HG02759 (cell line): ENCODE data around the gene DDX39A.
"Not testable (repeated sequence)": the region's sequence is repeated elsewhere in the genome, so short reads cannot be mapped to it uniquely, and the experiment has no call there.

Source experiments
- ATAC-seq: cut with Tn5 transposase; IDR thresholded peaks from one replicate; pipeline ENCODE4 v1.9.1; 2021; ENCODE audit warnings: mild to moderate bottlenecking, moderate library complexity; ENCODE audit not compliant: unreplicated experiment

The DDX39A gene

GRCh38 chr19:14419106-14419813, at the start of gene DDX39A:
TSS of gene DDX39A (minus strand) at chr19:14419341. CDS start at chr19:14413220, 6,121 bp downstream.
- ATAC-seq, result peak; percentile 90

GRCh38 chr19:14467816-14468215, 48.7 kb upstream of the DDX39A start:
- ATAC-seq, result no peak

DNA sequence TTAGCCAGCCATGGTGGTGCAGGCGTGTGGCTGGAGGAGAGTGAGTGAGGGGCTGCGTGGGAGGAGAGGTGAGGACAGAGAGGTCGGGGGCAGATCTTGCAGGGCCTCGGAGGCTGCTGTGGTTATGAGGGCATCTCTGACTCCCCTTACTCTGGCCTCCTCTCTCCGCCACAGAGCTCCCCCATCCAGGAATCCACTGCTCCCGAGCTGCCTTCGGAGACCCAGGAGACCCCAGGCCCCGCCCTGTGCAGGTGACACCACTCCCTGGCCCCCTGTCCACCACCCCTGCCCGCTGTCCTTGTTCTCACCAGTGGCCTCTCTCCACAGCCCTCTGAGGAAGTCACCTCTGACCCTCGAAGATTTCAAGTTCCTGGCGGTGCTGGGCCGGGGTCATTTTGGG, 48.2 kb upstream of the DDX39A start:
- ATAC-seq, result no peak

GRCh38 chr19:14463747-14464146, 44.6 kb upstream of the DDX39A start:
- no peak for ATAC-seq

DNA sequence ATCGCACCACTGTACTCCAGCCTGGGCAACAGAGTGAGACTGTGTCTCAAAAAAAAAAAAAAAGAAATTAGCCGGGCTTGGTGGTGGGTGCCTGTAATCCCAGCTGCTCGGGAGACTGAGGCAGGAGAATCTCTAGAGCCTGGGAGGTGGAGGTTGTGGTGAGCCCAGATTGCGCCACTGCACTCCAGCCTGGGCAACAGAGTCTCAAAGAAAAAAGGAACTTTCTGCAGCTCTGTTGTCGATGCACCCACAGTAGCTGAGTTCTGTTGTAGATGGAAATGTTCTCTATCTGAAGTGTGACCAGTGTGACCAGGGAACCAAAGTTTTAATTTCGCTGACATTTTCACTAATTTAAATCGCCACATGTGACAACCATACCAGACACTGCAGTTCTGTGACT, 43.3 kb upstream of the DDX39A start:
- ATAC-seq, result not testable (repeated sequence)

DNA sequence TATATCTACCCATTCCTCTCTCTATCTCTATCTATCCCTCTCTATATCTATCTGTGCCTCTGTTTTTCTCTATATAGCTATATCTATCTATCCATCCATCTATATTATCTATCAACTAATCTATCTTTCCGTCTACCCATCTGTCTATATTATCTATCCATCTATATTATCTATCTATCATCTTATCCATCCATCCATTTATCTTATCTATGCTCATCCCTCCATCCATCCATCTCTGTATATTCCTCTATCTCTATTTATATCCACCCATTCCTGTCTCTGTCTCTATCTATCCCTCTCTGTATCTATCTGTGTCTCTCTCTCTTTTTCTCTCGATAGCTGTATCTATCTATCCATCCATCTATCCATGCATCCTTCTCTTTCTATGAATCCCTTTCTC, 41.8 kb upstream of the DDX39A start:
- ATAC-seq, result no peak

- ATAC-seq, result no peak
Observed at GRCh38 chr19:14459703-14460102, 40.6 kb upstream of the DDX39A start.

DNA sequence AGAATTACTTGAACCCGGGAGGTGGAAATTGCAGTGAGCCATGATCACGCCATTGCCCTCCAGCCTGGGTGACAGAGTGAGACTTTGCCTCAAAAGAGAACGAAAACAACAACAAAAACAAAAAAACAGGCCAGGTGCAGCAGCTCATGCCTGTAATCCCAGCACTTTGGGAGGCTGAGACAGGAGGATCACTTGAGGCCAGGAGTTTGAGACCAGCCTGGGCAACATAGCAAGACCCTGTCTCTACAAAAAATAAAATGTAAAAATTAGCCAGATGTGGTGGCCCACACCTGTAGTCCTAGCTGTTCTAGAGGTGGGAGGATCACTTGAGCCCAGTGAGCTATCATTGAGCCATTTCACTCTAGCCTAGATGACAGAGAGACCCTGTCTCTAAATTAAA, 33.2 kb upstream of the DDX39A start:
- ATAC-seq, result not testable (repeated sequence)

DNA sequence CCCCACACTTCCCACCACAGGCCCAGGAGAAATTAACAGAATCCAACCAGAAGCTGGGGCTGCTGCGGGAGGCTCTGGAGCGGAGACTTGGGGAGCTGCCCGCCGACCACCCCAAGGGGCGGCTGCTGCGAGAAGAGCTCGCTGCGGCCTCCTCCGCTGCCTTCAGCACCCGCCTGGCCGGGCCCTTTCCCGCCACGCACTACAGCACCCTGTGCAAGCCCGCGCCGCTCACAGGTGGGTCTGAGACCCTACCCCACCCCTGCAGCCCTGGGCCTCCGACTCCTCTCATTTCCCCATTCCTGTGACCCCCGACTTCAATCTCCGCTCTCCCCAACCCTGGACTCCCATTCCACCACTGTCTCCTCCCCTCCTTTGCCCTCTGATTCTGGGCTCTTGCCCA, 31.7 kb upstream of the DDX39A start:
- no peak for ATAC-seq

GRCh38 chr19:14450168-14450874, 31.2 kb upstream of the DDX39A start:
- no peak for ATAC-seq

GRCh38 chr19:14449321-14449720, 30.2 kb upstream of the DDX39A start:
- ATAC-seq, result no peak

DNA sequence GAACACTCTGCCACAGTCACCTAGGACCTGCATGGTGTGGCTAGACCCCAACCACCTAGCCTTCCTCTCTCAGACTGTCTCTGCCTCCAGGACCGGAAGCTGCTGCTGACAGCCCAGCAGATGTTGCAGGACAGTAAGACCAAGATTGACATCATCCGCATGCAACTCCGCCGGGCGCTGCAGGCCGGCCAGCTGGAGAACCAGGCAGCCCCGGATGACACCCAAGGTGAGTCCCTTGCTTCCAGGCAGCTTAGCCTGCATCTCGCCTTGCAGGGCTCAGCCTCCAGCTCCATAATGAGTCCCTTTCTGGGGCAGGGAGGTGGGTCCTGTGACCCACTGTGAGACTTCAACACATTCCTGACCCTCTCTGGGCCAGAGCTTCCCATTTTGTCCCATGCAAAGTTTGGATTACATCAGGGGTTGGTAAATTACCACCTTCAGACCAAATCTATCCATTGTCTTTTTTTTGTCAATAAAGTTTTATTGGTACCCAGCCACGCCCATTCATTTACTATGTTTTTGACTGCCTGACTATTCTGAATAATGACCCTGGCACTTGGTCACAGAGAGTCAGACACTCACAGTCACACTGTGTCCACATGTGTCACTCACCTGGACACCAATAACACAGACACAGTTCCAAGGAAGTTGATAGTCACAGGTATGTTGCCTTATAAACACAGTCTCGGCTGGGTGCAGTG, 27.3 kb upstream of the DDX39A start:
- ATAC-seq, result no peak

- no peak for ATAC-seq
Observed at GRCh38 chr19:14443632-14444216, 24.6 kb upstream of the DDX39A start.

GRCh38 chr19:14442891-14443631, 23.9 kb upstream of the DDX39A start:
- ATAC-seq, result no peak

GRCh38 chr19:14441041-14441938, 22.1 kb upstream of the DDX39A start:
- no peak for ATAC-seq

GRCh38 chr19:14440049-14440448, 20.9 kb upstream of the DDX39A start:
- peak; percentile 86 for ATAC-seq

GRCh38 chr19:14439014-14439413, 19.9 kb upstream of the DDX39A start:
- no peak for ATAC-seq

DNA sequence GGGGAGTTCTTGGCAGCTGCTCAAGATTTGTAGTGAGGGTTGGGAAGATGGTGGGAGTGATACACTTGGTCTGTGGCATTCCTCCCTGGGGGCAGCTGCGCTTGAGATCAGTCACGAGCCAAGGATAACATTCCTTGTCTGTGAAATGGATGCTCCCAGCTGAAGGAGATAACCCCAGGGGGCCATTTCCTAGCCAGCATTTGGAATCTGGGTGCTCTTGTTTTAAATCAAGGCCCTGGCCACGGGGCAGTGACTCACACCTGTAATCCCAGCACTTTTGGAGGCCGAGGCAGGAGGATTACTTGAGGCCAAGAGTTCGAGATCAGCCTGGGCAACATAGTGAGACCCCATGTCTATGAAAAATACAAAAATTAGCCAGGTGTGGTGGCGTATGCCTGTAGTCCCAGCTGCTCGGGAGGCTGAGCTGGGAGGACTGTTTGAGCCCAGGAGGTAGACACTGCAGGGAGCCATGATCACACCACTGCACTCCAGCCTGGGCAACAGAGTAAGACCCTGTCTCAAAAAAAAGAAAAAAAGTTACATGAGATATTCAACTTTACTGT, 18.5 kb upstream of the DDX39A start:
- ATAC-seq, result no peak

GRCh38 chr19:14435320-14436050, 16.3 kb upstream of the DDX39A start:
- no peak for ATAC-seq
